C4-2B (cell line): ENCODE results near the gene SLC2A6.

ENCODE experiments used
- H3K27ac ChIP-seq: fragments of 450-650 bp; 2 replicates; pipeline ENCODE4 v1.5.1; 2017
- ZFX ChIP-seq: fragments of 450-650 bp; IDR thresholded peaks from 2 replicates; pipeline ENCODE4 v1.6.1; 2017
- TF ChIP-seq, protein P1 (sequence below): fragments of 450-650 bp; conservative IDR thresholded peaks from 2 replicates; pipeline ENCODE4 v1.5.1; 2017; ENCODE audit warnings: mild to moderate bottlenecking

Gene SLC2A6

GRCh38 chr9:133429214-133429613 lies 49.7 kb downstream of the SLC2A6 start:
- TF ChIP-seq, protein P1, sequence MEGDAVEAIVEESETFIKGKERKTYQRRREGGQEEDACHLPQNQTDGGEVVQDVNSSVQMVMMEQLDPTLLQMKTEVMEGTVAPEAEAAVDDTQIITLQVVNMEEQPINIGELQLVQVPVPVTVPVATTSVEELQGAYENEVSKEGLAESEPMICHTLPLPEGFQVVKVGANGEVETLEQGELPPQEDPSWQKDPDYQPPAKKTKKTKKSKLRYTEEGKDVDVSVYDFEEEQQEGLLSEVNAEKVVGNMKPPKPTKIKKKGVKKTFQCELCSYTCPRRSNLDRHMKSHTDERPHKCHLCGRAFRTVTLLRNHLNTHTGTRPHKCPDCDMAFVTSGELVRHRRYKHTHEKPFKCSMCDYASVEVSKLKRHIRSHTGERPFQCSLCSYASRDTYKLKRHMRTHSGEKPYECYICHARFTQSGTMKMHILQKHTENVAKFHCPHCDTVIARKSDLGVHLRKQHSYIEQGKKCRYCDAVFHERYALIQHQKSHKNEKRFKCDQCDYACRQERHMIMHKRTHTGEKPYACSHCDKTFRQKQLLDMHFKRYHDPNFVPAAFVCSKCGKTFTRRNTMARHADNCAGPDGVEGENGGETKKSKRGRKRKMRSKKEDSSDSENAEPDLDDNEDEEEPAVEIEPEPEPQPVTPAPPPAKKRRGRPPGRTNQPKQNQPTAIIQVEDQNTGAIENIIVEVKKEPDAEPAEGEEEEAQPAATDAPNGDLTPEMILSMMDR: no peak
- no peak for TF ChIP-seq ZFX
- no peak overlapping the region for H3K27ac ChIP-seq

GRCh38 chr9:133428617-133429101 lies 50.2 kb downstream of the SLC2A6 start:
- no peak overlapping the region for H3K27ac ChIP-seq

DNA sequence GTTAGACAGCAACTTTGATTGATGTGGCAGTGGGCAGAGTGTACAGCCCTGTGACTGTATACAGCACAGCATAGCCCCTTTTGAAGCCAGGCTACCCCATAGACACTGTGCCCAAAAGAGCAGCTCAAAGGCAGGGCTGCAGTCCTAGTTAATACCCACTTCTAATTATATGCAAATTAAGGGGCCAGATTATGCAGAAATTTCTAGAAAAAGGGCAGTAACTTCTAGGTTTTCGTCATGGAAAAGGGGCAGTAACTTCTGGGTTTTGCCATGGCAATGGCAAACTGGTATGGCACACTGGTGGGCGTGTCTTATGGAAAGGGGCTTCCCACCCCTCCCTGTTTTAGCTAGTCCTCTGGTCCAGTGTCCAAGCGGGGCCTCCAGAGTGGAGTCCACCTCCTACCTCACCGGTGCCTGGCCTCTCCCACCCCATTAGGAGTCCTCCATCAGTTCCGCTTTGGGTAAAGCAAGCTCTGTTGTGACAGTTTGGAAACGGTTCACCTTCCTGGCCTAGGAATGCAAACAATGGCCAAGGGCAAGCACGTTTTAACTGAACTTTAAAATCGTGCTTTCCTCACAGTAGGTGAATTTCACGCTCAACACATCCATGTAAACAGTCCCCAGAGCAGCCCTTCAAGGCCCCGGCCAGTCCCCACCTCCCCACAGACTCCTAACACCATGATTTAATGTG lies 51.1 kb downstream of the SLC2A6 start:
- TF ChIP-seq, protein P1: no peak
- no peak overlapping the region for H3K27ac ChIP-seq

More at GRCh38 chr9:133428617-133429101, 50.2 kb downstream of the SLC2A6 start:
- TF ChIP-seq, protein P1: no peak
- TF ChIP-seq ZFX: no peak

DNA sequence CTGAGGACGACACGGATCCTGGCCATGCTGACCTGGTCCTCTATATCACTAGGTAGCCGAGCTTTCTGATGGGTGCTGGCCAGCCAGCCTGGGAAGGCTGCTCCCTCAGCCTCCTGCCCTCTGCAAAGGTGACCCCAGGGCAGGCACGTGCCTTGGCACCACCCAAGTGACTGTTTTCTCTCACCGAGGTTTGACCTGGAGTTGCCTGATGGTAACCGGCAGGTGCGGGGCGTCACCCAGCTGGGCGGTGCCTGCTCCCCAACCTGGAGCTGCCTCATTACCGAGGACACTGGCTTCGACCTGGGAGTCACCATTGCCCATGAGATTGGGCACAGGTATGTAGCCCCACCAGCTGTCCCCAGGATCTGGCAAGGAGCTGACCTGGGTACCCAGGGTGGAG lies 52.9 kb downstream of the SLC2A6 start:
- TF ChIP-seq, protein P1: no peak
- TF ChIP-seq ZFX: no peak
- no peak overlapping the region for H3K27ac ChIP-seq

DNA sequence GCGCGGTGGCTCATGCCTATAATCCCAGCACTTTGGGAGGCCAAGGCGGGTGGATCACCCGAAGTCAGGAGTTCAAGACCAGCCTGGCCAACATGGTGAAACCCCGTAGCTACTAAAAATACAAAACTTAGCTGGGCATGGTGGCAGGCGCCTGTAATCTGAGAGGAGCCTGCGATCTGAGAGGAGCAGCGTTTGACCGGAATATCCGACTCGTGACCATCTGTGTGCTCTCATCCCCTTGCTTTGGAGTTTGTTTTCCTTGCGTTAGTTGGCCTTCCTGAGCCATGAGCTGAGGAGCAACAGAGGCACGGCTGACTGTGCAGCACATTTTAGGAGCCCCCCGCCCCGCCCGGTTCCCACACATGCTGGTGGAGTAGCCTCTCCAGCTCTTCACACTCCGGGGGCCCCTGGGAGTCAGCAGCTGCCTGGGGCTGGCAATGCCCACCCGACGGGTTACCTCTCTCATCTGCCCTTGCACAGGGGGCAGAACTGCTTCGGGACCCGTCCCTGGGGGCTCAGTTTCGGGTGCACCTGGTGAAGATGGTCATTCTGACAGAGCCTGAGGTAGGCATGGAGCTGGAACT lies 53.8 kb downstream of the SLC2A6 start:
- no peak for TF ChIP-seq ZFX
- TF ChIP-seq, protein P1: no peak

GRCh38 chr9:133424187-133424586 lies 54.7 kb downstream of the SLC2A6 start:
- no peak for TF ChIP-seq ZFX
- TF ChIP-seq, protein P1: no peak

More for the DNA sequence above, 53.8 kb downstream of the SLC2A6 start:
- H3K27ac ChIP-seq: no peak overlapping the region

GRCh38 chr9:133423216-133423615 lies 55.7 kb downstream of the SLC2A6 start:
- TF ChIP-seq ZFX: no peak
- TF ChIP-seq, protein P1: no peak
- peak overlapping the region; percentile 10; the same call in 1 of the 2 replicates for H3K27ac ChIP-seq

More at GRCh38 chr9:133424187-133424586, 54.7 kb downstream of the SLC2A6 start:
- H3K27ac ChIP-seq: peak overlapping the region; percentile 10; the same call in 1 of the 2 replicates
